ENCODE measurements around the gene C8B.

- TF ChIP-seq CTCF (IDR thresholded peaks at IDR 0.05), result no peak
- TF ChIP-seq POLR2A (IDR thresholded peaks at IDR 0.05), result no peak
Measured at GRCh38 chr1:56931686-56932085, 34.1 kb downstream of the C8B start.

Measured in uterus (tissue), 2 donors.